Measurements from ENCODE around the gene FGFRL1. TPM values are rescaled to one million over a fixed set of nuclear protein-coding genes. Genes with fewer than 3 reads are reported as not detected.
A peak's percentile ranks its signal among the peaks of the same experiment; 100 is the strongest.

The FGFRL1 gene
- total RNA-seq, 1 donor from 2014 or later: 5.2 TPM

DNA sequence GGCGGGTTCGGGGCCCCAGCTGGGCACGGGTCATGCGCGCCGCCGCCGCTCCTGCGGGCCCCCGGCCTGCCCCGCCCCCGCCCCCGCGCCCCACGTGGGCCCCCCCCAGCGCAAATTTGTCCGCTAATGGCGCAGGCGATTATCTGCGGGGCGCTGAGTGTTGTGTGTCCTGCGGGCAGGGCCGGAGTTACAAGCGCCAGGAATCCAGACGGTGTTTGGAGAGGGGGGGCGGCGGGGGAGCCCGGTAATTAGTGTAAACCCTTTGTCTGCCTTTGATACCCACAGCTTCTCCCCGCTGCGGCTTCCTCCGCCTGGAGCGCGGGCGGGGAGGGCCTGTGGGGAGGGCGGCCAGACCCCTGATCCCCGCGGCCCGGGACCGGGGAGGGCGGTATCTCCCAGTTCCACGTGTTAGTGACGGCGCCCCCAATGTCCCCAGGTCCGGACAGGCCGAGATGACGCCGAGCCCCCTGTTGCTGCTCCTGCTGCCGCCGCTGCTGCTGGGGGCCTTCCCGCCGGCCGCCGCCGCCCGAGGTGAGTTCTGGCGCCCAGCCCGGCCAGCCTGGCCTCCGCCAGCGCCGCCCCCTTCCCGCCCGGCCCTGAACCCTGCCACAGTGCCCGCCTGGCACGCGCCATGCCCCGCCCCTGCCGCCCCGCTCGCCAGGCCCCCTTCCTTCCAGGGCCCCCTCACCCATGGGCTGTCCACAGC is 761 bp downstream of the FGFRL1 start:
- no peak overlapping the region for H3K4me3 Mint-ChIP-seq (ENCODE audit: unreplicated experiment)
- no peaks in the 10 kb centered on the region for H3K4me1 Mint-ChIP-seq (ENCODE audit: unreplicated experiment)
- DNase-seq (ENCODE audit: low spot score): no peak
- TF ChIP-seq CTCF (IDR thresholded peaks at IDR 0.05; ENCODE audit: unreplicated experiment): no peak
- H3K9me3 Mint-ChIP-seq (ENCODE audit: unreplicated experiment): no peaks in the 10 kb centered on the region
- no peak overlapping the region for H3K27ac Mint-ChIP-seq (ENCODE audit: unreplicated experiment)
- H3K36me3 Mint-ChIP-seq (ENCODE audit: low read depth, unreplicated experiment): peaks cover 8% of the 10 kb centered on the region
- H3K27me3 Mint-ChIP-seq (ENCODE audit: unreplicated experiment): peaks cover 22% of the 10 kb centered on the region

GRCh38 chr4:1013225-1014073 is 2.0 kb downstream of the FGFRL1 start:
- Mint-ChIP-seq H3K27ac (ENCODE audit: unreplicated experiment) (peak overlapping the region; percentile 82), H3K36me3 (ENCODE audit: low read depth, unreplicated experiment) (peaks cover 1% of the 10 kb centered on the region), H3K4me1 (ENCODE audit: unreplicated experiment) (no peaks in the 10 kb centered on the region), H3K27me3 (ENCODE audit: unreplicated experiment) (peaks cover 12% of the 10 kb centered on the region), H3K9me3 (ENCODE audit: unreplicated experiment) (no peaks in the 10 kb centered on the region), H3K4me3 (ENCODE audit: unreplicated experiment) (no peak overlapping the region)
- TF ChIP-seq CTCF (IDR thresholded peaks at IDR 0.05; ENCODE audit: unreplicated experiment): no peak
- no peak for DNase-seq (ENCODE audit: low spot score)

DNA sequence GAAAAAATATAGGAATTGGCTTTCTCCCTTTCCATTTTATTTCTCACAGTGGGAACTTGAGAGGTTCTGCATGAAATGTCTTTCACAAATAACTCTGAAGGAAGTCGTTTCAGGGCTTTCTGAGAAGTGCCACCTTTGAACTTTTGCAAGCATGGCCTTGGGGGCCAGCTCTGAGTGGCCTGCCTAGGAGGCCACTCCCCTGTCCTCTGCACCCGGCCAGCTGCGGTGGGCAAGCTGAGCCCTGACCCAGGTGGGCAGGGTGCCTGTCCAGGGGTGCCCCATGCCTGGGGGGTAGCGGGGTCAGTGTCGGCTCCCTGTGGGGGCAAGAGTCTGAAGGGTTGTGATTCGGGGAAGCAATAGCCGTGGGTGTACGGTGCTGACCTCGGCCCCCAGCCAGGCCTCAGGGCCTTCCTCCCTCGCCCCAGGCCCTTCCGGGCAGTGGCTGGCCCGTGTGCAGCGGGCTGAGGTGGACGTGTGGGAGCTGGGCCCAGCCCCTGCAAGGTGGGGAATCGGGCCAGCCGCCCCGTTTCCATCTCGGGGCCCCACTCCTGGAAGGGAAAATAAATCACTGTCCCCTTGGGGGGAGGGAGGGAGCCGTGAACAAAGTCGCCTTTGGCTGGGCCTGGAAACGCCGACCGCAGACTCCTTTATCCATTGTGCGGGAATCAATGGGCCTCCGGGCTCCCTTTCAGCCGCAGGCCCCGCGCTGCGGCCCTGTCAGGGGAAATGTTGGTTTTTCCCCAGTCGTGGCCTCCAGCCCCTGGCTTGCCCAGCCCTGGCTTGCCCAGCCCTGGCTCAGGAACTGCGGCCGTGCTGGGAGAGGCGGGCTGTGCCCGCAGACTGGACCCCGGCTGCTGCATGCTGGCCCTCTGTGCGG is 3.1 kb downstream of the FGFRL1 start:
- no peak for DNase-seq (ENCODE audit: low spot score)
- no peak for TF ChIP-seq CTCF (IDR thresholded peaks at IDR 0.05; ENCODE audit: unreplicated experiment)
- H3K27ac Mint-ChIP-seq (ENCODE audit: unreplicated experiment): peak overlapping the region; percentile 82
- H3K4me3 Mint-ChIP-seq (ENCODE audit: unreplicated experiment): no peak overlapping the region
- no peaks in the 10 kb centered on the region for H3K36me3 Mint-ChIP-seq (ENCODE audit: low read depth, unreplicated experiment)
- H3K9me3 Mint-ChIP-seq (ENCODE audit: unreplicated experiment): no peaks in the 10 kb centered on the region
- peaks cover 7% of the 10 kb centered on the region for H3K27me3 Mint-ChIP-seq (ENCODE audit: unreplicated experiment)
- H3K4me1 Mint-ChIP-seq (ENCODE audit: unreplicated experiment): no peaks in the 10 kb centered on the region

GRCh38 chr4:1015179-1015578 is 3.8 kb downstream of the FGFRL1 start:
- no peaks in the 10 kb centered on the region for H3K36me3 Mint-ChIP-seq (ENCODE audit: low read depth, unreplicated experiment)
- H3K27me3 Mint-ChIP-seq (ENCODE audit: unreplicated experiment): peaks cover 7% of the 10 kb centered on the region
- H3K9me3 Mint-ChIP-seq (ENCODE audit: unreplicated experiment): no peaks in the 10 kb centered on the region
- TF ChIP-seq CTCF (IDR thresholded peaks at IDR 0.05; ENCODE audit: unreplicated experiment): no peak
- H3K4me1 Mint-ChIP-seq (ENCODE audit: unreplicated experiment): no peaks in the 10 kb centered on the region
- H3K27ac Mint-ChIP-seq (ENCODE audit: unreplicated experiment): no peak overlapping the region
- H3K4me3 Mint-ChIP-seq (ENCODE audit: unreplicated experiment): no peak overlapping the region
- DNase-seq (ENCODE audit: low spot score): no peak

All from endothelial cell (in vitro differentiated cells).